ENCODE results near the gene ITGB7. TPM values are rescaled to one million over a fixed set of nuclear protein-coding genes. Genes with fewer than 3 reads are reported as not detected.

The ITGB7 gene
- total and polyA plus RNA-seq, 9 of the 15 experiments (the other 6 are each of a cell fraction or from before 2014, with no cell fraction given) = 0.06 to 2.0 (median 0.67) TPM

- TF ChIP-seq ZNF280A (IDR thresholded peaks at IDR 0.05; ENCODE audit: low read depth, partially characterized antibody) (no peak), DDX20 (tag; IDR thresholded peaks at IDR 0.05; ENCODE audit: low read depth) (no peak), CCAR2 (IDR thresholded peaks at IDR 0.05; ENCODE audit: low read depth, low read length) (no peak), ZEB2 (IDR thresholded peaks at IDR 0.05) (no peak), RBFOX2 (IDR thresholded peaks at IDR 0.05; ENCODE audit: low read depth, low read length) (no peak), BDP1 (IDR thresholded peaks at IDR 0.05; ENCODE audit: insufficient read depth, insufficient read length) (no peak), HES1 (IDR thresholded peaks at IDR 0.05; ENCODE audit: low read depth) (no peak), MIER1 (IDR thresholded peaks at IDR 0.05; ENCODE audit: low read depth) (peak; percentile 57; the same call in 1 of the 2 replicates), SMC3 (conservative IDR thresholded peaks at IDR 0.05; ENCODE audit: insufficient read depth, low read depth, low read length) (no peak), KHSRP (IDR thresholded peaks at IDR 0.05) (no peak), HLTF (IDR thresholded peaks at IDR 0.05) (no peak), CBFA2T2 (conservative IDR thresholded peaks at IDR 0.05) (peak; percentile 74), TGIF2 (CRISPR knock-in tag; IDR thresholded peaks at IDR 0.05) (no peak), NCOA1 (IDR thresholded peaks at IDR 0.05; ENCODE audit: low read depth) (0 out of 2 replicates have a peak, but pooled peaks have one; percentile 9), FIP1L1 (IDR thresholded peaks at IDR 0.05; ENCODE audit: low read depth, low read length, poor library complexity, severe bottlenecking) (no peak), ZNF589 (CRISPR knock-in tag; IDR thresholded peaks at IDR 0.05; ENCODE audit: low read depth) (no peak), SRSF3 (IDR thresholded peaks at IDR 0.05; ENCODE audit: insufficient read depth, low read length) (no peak), PCBP2 (IDR thresholded peaks at IDR 0.05; ENCODE audit: low read depth, low read length, poor library complexity, severe bottlenecking) (no peak), ZNF143 (CRISPR knock-in tag; IDR thresholded peaks at IDR 0.05) (no peak), CHAMP1 (IDR thresholded peaks at IDR 0.05) (no peak)
- TF ChIP-seq, protein P1, sequence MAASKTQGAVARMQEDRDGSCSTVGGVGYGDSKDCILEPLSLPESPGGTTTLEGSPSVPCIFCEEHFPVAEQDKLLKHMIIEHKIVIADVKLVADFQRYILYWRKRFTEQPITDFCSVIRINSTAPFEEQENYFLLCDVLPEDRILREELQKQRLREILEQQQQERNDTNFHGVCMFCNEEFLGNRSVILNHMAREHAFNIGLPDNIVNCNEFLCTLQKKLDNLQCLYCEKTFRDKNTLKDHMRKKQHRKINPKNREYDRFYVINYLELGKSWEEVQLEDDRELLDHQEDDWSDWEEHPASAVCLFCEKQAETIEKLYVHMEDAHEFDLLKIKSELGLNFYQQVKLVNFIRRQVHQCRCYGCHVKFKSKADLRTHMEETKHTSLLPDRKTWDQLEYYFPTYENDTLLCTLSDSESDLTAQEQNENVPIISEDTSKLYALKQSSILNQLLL (CRISPR knock-in tag; IDR thresholded peaks at IDR 0.05; ENCODE audit: borderline replicate concordance) = no peak
- TF ChIP-seq, protein P2, sequence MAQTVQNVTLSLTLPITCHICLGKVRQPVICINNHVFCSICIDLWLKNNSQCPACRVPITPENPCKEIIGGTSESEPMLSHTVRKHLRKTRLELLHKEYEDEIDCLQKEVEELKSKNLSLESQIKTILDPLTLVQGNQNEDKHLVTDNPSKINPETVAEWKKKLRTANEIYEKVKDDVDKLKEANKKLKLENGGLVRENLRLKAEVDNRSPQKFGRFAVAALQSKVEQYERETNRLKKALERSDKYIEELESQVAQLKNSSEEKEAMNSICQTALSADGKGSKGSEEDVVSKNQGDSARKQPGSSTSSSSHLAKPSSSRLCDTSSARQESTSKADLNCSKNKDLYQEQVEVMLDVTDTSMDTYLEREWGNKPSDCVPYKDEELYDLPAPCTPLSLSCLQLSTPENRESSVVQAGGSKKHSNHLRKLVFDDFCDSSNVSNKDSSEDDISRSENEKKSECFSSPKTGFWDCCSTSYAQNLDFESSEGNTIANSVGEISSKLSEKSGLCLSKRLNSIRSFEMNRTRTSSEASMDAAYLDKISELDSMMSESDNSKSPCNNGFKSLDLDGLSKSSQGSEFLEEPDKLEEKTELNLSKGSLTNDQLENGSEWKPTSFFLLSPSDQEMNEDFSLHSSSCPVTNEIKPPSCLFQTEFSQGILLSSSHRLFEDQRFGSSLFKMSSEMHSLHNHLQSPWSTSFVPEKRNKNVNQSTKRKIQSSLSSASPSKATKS (CRISPR knock-in tag; IDR thresholded peaks at IDR 0.05) = no peak
Measured at GRCh38 chr12:53201177-53201541, 5.9 kb downstream of the ITGB7 start (continued).
